HEK293 (cell line): Measurements from ENCODE around the gene SOX12.

Experiments used
- BCL11A ChIP-seq: fragments of 450-650 bp; formaldehyde crosslinking; IDR thresholded peaks from 2 replicates; pipeline ENCODE4 v1.5.1; 2016; ENCODE audit warnings: low read depth, missing biosample characterization, missing genetic modification characterization
- HOXA7 ChIP-seq: sonication (generic); formaldehyde crosslinking; IDR thresholded peaks from 2 replicates; pipeline ENCODE4 v1.8.1; 2022; ENCODE audit warnings: missing genetic modification reagents, borderline replicate concordance
- KLF7 ChIP-seq: fragments of 450-650 bp; formaldehyde crosslinking; IDR thresholded peaks from 2 replicates; pipeline ENCODE4 v1.5.1; 2016; ENCODE audit warnings: missing biosample characterization, missing genetic modification characterization, borderline replicate concordance
- MZF1 ChIP-seq: fragments of 450-650 bp; formaldehyde crosslinking; IDR thresholded peaks from 2 replicates; pipeline ENCODE4 v1.5.1; 2017; ENCODE audit warnings: missing biosample characterization, missing genetic modification characterization, borderline replicate concordance
- SCRT2 ChIP-seq: fragments of 450-650 bp; formaldehyde crosslinking; IDR thresholded peaks from 2 replicates; pipeline ENCODE4 v1.5.1; 2016; ENCODE audit warnings: missing biosample characterization, missing genetic modification characterization
- ZNF10 ChIP-seq: fragments of 450-650 bp; formaldehyde crosslinking; IDR thresholded peaks from 2 replicates; pipeline ENCODE4 v1.5.1; 2017; ENCODE audit warnings: missing biosample characterization, missing genetic modification characterization
- ZNF266 ChIP-seq: fragments of 450-650 bp; formaldehyde crosslinking; IDR thresholded peaks from 2 replicates; pipeline ENCODE4 v1.5.1; 2016; ENCODE audit warnings: missing biosample characterization, missing genetic modification characterization, low read depth
- ZNF394 ChIP-seq: fragments of 450-650 bp; formaldehyde crosslinking; IDR thresholded peaks from 2 replicates; pipeline ENCODE4 v1.5.1; 2016; ENCODE audit warnings: missing biosample characterization, missing genetic modification characterization, mild to moderate bottlenecking, moderate library complexity, borderline replicate concordance
- ZNF624 ChIP-seq: fragments of 450-650 bp; formaldehyde crosslinking; IDR thresholded peaks from 2 replicates; pipeline ENCODE4 v1.5.1; 2017; ENCODE audit warnings: missing biosample characterization, missing genetic modification characterization
- ZNF629 ChIP-seq: fragments of 450-650 bp; formaldehyde crosslinking; IDR thresholded peaks from 2 replicates; pipeline ENCODE4 v1.5.1; 2017; ENCODE audit warnings: missing biosample characterization, missing genetic modification characterization
- ZNF830 ChIP-seq: fragments of 450-650 bp; IDR thresholded peaks from 2 replicates; pipeline ENCODE4 v1.5.0; 2018; ENCODE audit warnings: missing biosample characterization, missing genetic modification characterization, low read depth, mild to moderate bottlenecking, moderate library complexity
- TF ChIP-seq, protein P1 (sequence below): fragments of 450-650 bp; formaldehyde crosslinking; IDR thresholded peaks from 2 replicates; pipeline ENCODE4 v1.5.1; 2016; ENCODE audit warnings: missing biosample characterization, missing genetic modification characterization
- TF ChIP-seq, protein P2 (sequence below): fragments of 450-650 bp; formaldehyde crosslinking; IDR thresholded peaks from 2 replicates; pipeline ENCODE4; 2016; ENCODE audit warnings: missing biosample characterization, missing genetic modification characterization
- TF ChIP-seq, protein P3 (sequence below): fragments of 450-650 bp; formaldehyde crosslinking; IDR thresholded peaks from 2 replicates; pipeline ENCODE4 v1.5.1; 2016; ENCODE audit warnings: missing biosample characterization, missing genetic modification characterization

DNA sequence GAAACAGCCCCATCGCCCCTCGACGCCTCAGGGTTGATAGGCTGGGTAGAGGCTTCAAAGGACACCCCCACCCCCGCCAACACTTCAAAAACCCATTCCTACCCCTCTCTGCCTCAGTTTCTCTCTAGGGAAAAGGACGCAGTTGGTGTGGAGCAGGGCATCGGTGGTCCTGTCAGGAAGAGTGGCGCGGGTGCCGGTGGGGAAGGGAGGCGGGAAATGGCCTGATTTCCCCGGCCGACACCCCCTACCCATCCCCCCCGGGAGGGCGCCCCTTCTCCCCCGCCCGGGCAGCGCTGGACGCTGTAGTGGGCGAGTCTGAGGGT is 21.9 kb downstream of the SOX12 start:
- TF ChIP-seq, protein P1, sequence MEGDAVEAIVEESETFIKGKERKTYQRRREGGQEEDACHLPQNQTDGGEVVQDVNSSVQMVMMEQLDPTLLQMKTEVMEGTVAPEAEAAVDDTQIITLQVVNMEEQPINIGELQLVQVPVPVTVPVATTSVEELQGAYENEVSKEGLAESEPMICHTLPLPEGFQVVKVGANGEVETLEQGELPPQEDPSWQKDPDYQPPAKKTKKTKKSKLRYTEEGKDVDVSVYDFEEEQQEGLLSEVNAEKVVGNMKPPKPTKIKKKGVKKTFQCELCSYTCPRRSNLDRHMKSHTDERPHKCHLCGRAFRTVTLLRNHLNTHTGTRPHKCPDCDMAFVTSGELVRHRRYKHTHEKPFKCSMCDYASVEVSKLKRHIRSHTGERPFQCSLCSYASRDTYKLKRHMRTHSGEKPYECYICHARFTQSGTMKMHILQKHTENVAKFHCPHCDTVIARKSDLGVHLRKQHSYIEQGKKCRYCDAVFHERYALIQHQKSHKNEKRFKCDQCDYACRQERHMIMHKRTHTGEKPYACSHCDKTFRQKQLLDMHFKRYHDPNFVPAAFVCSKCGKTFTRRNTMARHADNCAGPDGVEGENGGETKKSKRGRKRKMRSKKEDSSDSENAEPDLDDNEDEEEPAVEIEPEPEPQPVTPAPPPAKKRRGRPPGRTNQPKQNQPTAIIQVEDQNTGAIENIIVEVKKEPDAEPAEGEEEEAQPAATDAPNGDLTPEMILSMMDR (tag by site-specific recombination): no peak
- no peak for TF ChIP-seq ZNF629 (tag by site-specific recombination)
- no peak for TF ChIP-seq SCRT2 (tag by site-specific recombination)
- no peak for TF ChIP-seq BCL11A (tag by site-specific recombination)
- TF ChIP-seq MZF1 (tag by site-specific recombination): no peak
- TF ChIP-seq ZNF266 (tag by site-specific recombination): no peak
- no peak for TF ChIP-seq ZNF624 (tag by site-specific recombination)
- TF ChIP-seq ZNF394 (tag by site-specific recombination): no peak
- TF ChIP-seq, protein P2, sequence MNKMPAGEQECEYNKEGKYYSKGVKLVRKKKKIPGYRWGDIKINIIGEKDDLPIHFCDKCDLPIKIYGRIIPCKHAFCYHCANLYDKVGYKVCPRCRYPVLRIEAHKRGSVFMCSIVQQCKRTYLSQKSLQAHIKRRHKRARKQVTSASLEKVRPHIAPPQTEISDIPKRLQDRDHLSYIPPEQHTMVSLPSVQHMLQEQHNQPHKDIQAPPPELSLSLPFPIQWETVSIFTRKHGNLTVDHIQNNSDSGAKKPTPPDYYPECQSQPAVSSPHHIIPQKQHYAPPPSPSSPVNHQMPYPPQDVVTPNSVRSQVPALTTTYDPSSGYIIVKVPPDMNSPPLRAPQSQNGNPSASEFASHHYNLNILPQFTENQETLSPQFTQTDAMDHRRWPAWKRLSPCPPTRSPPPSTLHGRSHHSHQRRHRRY: no peak
- no peak for TF ChIP-seq ZNF10
- TF ChIP-seq, protein P3, sequence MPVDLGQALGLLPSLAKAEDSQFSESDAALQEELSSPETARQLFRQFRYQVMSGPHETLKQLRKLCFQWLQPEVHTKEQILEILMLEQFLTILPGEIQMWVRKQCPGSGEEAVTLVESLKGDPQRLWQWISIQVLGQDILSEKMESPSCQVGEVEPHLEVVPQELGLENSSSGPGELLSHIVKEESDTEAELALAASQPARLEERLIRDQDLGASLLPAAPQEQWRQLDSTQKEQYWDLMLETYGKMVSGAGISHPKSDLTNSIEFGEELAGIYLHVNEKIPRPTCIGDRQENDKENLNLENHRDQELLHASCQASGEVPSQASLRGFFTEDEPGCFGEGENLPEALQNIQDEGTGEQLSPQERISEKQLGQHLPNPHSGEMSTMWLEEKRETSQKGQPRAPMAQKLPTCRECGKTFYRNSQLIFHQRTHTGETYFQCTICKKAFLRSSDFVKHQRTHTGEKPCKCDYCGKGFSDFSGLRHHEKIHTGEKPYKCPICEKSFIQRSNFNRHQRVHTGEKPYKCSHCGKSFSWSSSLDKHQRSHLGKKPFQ (tag by site-specific recombination): no peak
- no peak for TF ChIP-seq ZNF830 (tag by site-specific recombination)
- TF ChIP-seq HOXA7: no peak
- no peak for TF ChIP-seq KLF7
